GM06990 (cell line): ENCODE data around the gene EPHB3.

Experiments
- DNase-seq: peaks from one replicate; pipeline ENCODE4 v3.0.0-alpha.2; 2011; ENCODE audit not compliant: insufficient read length; ENCODE audit errors: extremely low read depth
- H3K27me3 ChIP-seq: replicated peaks from 2 replicates; pipeline ENCODE4 v1.6.0; 2011; ENCODE audit warnings: low read length; ENCODE audit not compliant: control insufficient read depth, insufficient read depth
- H3K36me3 ChIP-seq: 2 replicates; pipeline ENCODE4 v1.5.1; 2011; ENCODE audit warnings: low read length; ENCODE audit not compliant: control insufficient read depth, insufficient read depth
- H3K4me3 ChIP-seq: replicated peaks from 2 replicates; pipeline ENCODE4 v1.5.1; 2011; ENCODE audit warnings: low read depth, mild to moderate bottlenecking, control low read depth, low read length
- TF ChIP-seq, protein P1 (sequence below): IDR thresholded peaks from 2 replicates; pipeline ENCODE4 v1.5.1; 2011; ENCODE audit warnings: low read length, control low read depth, mild to moderate bottlenecking, inconsistent platforms; ENCODE audit not compliant: insufficient read depth, poor library complexity, severe bottlenecking

Gene EPHB3

DNA sequence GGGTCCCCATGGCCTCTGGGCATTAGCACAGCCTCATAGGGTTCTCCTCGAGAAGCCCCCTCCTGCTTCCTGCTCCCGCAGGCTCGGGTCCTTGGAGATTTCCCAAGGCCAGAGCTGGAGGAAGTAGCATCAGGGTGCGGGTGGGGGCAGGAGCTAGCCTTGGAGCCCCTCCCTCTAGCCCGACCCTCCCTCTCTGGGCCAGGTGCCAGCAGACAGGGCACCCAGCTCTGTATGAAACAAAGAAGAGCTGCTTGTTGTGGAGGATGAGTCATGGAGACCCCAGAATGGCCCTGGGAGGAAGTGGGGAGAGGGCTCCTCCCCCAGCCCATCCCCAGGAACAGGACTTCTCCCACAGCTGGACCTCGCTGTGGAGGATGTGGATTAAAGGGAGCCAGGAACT is 29.2 kb downstream of the EPHB3 start:
- TF ChIP-seq, protein P1, sequence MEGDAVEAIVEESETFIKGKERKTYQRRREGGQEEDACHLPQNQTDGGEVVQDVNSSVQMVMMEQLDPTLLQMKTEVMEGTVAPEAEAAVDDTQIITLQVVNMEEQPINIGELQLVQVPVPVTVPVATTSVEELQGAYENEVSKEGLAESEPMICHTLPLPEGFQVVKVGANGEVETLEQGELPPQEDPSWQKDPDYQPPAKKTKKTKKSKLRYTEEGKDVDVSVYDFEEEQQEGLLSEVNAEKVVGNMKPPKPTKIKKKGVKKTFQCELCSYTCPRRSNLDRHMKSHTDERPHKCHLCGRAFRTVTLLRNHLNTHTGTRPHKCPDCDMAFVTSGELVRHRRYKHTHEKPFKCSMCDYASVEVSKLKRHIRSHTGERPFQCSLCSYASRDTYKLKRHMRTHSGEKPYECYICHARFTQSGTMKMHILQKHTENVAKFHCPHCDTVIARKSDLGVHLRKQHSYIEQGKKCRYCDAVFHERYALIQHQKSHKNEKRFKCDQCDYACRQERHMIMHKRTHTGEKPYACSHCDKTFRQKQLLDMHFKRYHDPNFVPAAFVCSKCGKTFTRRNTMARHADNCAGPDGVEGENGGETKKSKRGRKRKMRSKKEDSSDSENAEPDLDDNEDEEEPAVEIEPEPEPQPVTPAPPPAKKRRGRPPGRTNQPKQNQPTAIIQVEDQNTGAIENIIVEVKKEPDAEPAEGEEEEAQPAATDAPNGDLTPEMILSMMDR, result no peak
- Histone ChIP-seq H3K36me3 (no peaks in the 10 kb centered on the region), H3K27me3 (no peaks in the 10 kb centered on the region; the same call in none of the 2 replicates), H3K4me3 (no peak overlapping the region)
- DNase-seq, result no peak

DNA sequence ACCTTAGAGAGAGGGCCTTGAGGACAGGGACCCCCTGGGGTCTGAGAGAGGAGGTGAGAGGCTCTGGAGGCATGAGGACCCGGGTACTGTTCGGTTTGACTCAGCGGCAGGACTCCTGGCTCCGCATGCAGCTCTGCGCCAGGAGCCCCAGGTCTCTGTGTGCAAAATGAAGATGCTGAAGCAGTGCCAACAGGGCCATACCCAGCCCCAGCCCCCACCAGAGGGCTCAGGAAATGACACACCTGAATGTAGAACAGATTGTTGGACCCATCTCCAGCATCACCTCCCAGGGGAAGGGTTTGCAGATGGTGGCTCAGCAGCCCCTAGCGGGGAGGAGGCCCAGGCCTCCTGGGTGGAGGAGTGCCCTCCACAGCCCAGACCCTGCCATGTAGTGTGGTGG is 30.2 kb downstream of the EPHB3 start:
- DNase-seq, result no peak
- H3K36me3 ChIP-seq, result no peaks in the 10 kb centered on the region

DNA sequence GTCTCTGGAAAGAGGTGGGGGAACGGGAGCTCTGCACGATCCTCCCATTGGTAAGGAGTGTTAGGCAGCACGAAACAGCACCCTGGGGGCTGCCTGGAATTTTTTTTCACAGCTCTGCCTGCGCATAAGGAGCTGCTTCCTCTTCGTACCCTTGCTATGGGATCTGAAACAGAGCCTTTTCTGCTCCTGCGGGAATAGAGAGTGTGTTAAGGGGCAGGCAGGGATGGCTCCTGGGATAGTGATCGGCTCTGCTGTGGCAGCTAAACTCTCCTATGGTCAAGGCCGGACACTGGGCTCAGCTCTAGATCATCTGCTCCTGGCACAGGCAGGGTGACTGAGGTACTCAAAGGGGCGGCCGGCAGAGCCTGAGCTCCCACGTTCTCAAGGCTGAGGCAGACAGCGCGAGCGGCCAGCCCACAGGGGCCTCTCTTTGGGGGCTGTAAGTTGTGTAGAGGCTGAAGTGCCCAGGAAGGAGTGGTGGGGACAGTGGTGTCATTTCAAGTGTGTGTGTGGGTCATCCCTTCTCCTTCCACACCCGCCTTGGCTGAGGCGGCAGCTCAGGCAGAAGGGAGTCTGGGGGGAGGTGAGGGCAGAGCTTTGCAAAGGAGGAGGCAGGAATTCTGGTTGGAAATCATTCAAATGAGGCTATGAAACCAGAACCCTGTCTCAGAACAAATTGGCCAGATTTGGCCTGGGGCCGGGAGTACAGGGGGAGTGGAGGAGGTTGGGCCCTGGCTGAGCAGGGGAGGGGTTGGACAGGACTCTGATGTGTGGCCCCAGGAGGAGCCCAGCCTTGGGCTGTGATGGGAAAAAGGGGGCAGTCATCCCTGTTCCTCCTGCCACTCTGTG is 31.0 kb downstream of the EPHB3 start:
- no peak for DNase-seq

More for the DNA sequence above, 30.2 kb downstream of the EPHB3 start:
- TF ChIP-seq, protein P1, result no peak
- Histone ChIP-seq H3K27me3 (no peaks in the 10 kb centered on the region; the same call in none of the 2 replicates), H3K4me3 (no peak overlapping the region)

GRCh38 chr3:184593220-184593927 is 31.8 kb downstream of the EPHB3 start:
- H3K4me3 ChIP-seq, result no peak overlapping the region
- no peaks in the 10 kb centered on the region for H3K36me3 ChIP-seq
- TF ChIP-seq, protein P1, result no peak
- H3K27me3 ChIP-seq, result no peaks in the 10 kb centered on the region; the same call in none of the 2 replicates
- no peak for DNase-seq

More for the DNA sequence above, 31.0 kb downstream of the EPHB3 start:
- Histone ChIP-seq H3K27me3 (no peaks in the 10 kb centered on the region; the same call in none of the 2 replicates), H3K4me3 (no peak overlapping the region), H3K36me3 (no peaks in the 10 kb centered on the region)
- TF ChIP-seq, protein P1, result no peak

DNA sequence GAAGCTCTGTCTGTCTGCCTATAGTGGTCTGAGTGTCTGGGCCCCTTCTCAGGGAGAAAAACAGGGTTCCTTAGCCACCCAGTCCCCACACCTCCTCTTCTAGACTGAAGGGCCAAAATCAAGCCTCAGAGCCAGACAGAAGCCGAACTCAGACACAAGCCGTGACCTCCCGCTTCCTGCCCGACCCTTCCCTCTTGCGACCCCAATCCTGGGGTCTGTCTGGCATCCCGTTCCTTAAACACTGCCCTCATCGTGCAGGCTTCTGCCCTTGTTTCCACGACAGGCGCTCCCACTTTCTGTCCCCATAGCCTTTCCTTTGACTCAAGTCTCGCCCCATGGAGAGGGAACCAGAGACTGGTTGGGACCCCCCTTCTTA is 32.3 kb downstream of the EPHB3 start:
- DNase-seq, result no peak
- TF ChIP-seq, protein P1, result no peak

More for the DNA sequence above, 32.3 kb downstream of the EPHB3 start:
- Histone ChIP-seq H3K4me3 (no peak overlapping the region), H3K36me3 (no peaks in the 10 kb centered on the region), H3K27me3 (no peaks in the 10 kb centered on the region; the same call in none of the 2 replicates)
